T-helper 22 cell (primary cell): ENCODE results near the gene MS4A6E.

Source experiments
- DNase-seq: peaks from one replicate; pipeline ENCODE4 v3.0.0-alpha.2; 2020; ENCODE audit warnings: low read depth

Gene MS4A6E

GRCh38 chr11:60375316-60375715 lies 48.3 kb downstream of the MS4A6E start:
- no peak for DNase-seq

- DNase-seq = no peak
Measured at GRCh38 chr11:60376601-60377000, 49.5 kb downstream of the MS4A6E start.

GRCh38 chr11:60377401-60378136 lies 50.5 kb downstream of the MS4A6E start:
- DNase-seq = no peak

- DNase-seq = no peak
Measured at GRCh38 chr11:60378354-60378753, 51.3 kb downstream of the MS4A6E start, which contains the start of gene MS4A7. TSS of gene MS4A7 (plus strand) at chr11:60378532. CDS start at chr11:60383142, 4,610 bp downstream.

GRCh38 chr11:60389279-60389910 lies 62.3 kb downstream of the MS4A6E start:
- DNase-seq = no peak

GRCh38 chr11:60390419-60390818 lies 63.4 kb downstream of the MS4A6E start:
- DNase-seq = no peak
